RWPE2 (cell line): ENCODE data around the gene MBD3.

Source experiments
- ATAC-seq: fragments of 200-7000 bp; cut with Tn5 transposase; 3 replicates; pipeline ENCODE4 v1.9.1; 2021; ENCODE audit warnings: low read depth
- DNase-seq: peaks from one replicate; pipeline ENCODE4 v3.0.0-alpha.2; 2020; ENCODE audit warnings: low spot score
- H3K27ac ChIP-seq: fragments of 450-650 bp; 2 replicates; pipeline ENCODE4 v1.5.1; 2017; ENCODE audit warnings: mild to moderate bottlenecking; ENCODE audit not compliant: poor library complexity, severe bottlenecking
- H3K27me3 ChIP-seq: fragments of 250-450 bp; sonication (Bioruptor Pico); 2 replicates; pipeline ENCODE4 v1.5.1; 2021; ENCODE audit warnings: mild to moderate bottlenecking, moderate library complexity; ENCODE audit not compliant: insufficient read depth, poor library complexity, severe bottlenecking
- H3K36me3 ChIP-seq: fragments of 250-450 bp; sonication (Bioruptor Pico); 2 replicates; pipeline ENCODE4 v1.5.1; 2020; ENCODE audit warnings: low read depth, mild to moderate bottlenecking, moderate library complexity
- H3K4me1 ChIP-seq: fragments of 250-450 bp; sonication (Bioruptor Pico); 2 replicates; pipeline ENCODE4 v1.5.1; 2021; ENCODE audit warnings: mild to moderate bottlenecking, moderate library complexity; ENCODE audit not compliant: insufficient read depth, poor library complexity, severe bottlenecking
- H3K4me3 ChIP-seq: fragments of 250-450 bp; sonication (Bioruptor Pico); 2 replicates; pipeline ENCODE4 v1.5.1; 2021; ENCODE audit warnings: mild to moderate bottlenecking, moderate library complexity; ENCODE audit not compliant: severe bottlenecking
- H3K9me3 ChIP-seq: fragments of 250-450 bp; sonication (Bioruptor Pico); 2 replicates; pipeline ENCODE4 v1.5.1; 2021; ENCODE audit warnings: mild to moderate bottlenecking, moderate library complexity; ENCODE audit not compliant: severe bottlenecking
- TF ChIP-seq, protein P1 (sequence below): fragments of 450-650 bp; IDR thresholded peaks from one replicate; pipeline ENCODE4 v1.5.1; 2017; ENCODE audit warnings: mild to moderate bottlenecking, moderate library complexity; ENCODE audit not compliant: poor library complexity, severe bottlenecking

MBD3 gene

DNA sequence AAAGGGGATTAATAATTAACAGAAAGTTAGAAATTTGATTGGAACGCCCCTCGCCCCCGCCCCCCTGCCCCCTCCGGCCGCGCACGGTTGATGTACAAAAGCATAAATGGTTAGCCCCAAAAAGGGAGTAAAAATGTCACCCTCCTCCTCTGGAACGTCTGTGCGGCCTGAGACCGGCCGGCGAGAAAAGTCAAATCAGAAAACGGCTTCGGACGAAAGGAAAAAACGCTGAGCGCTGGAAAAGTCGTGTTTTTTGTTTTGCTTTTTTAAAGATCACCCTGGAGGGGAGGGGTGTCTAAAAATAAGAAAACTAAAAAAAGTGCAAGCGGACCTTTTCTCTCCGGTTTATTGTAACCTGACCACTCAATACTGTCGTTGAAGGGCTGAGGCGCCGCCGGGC, 37.7 kb downstream of the MBD3 start:
- H3K4me1 ChIP-seq, result no peaks in the 10 kb centered on the region
- H3K4me3 ChIP-seq, result no peak overlapping the region
- TF ChIP-seq, protein P1, sequence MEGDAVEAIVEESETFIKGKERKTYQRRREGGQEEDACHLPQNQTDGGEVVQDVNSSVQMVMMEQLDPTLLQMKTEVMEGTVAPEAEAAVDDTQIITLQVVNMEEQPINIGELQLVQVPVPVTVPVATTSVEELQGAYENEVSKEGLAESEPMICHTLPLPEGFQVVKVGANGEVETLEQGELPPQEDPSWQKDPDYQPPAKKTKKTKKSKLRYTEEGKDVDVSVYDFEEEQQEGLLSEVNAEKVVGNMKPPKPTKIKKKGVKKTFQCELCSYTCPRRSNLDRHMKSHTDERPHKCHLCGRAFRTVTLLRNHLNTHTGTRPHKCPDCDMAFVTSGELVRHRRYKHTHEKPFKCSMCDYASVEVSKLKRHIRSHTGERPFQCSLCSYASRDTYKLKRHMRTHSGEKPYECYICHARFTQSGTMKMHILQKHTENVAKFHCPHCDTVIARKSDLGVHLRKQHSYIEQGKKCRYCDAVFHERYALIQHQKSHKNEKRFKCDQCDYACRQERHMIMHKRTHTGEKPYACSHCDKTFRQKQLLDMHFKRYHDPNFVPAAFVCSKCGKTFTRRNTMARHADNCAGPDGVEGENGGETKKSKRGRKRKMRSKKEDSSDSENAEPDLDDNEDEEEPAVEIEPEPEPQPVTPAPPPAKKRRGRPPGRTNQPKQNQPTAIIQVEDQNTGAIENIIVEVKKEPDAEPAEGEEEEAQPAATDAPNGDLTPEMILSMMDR, result no peak
- H3K9me3 ChIP-seq, result no peaks in the 10 kb centered on the region
- H3K36me3 ChIP-seq, result no peaks in the 10 kb centered on the region
- H3K27me3 ChIP-seq, result no peaks in the 10 kb centered on the region
- ATAC-seq, result no peak
- no peak for DNase-seq
- no peak overlapping the region for H3K27ac ChIP-seq

DNA sequence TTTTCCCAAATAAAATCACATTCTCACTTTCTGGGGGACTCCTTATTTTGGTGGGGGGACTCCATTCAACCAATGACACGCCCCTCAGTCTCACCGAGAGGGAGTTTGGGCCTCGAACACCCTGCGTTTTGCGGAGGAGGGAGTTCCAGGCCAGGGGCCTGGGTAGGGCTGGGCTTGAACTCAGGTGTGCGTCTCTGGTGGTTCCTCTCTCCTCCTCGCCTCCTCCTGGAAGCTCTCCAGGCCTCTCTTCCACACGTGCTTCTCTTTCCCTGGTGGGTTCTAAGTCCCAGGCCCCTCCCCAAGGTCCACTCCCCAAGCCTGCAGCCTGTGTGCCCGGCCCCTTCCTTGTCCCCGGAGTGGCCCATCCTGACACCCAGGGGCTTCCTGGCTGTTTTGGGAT, 39.2 kb downstream of the MBD3 start:
- H3K4me1 ChIP-seq, result no peaks in the 10 kb centered on the region
- ATAC-seq (no peak), DNase-seq (no peak)
- H3K9me3 ChIP-seq, result no peaks in the 10 kb centered on the region
- H3K4me3 ChIP-seq, result no peak overlapping the region
- H3K27me3 ChIP-seq, result no peaks in the 10 kb centered on the region
- TF ChIP-seq, protein P1, result no peak
- no peak overlapping the region for H3K27ac ChIP-seq
- no peaks in the 10 kb centered on the region for H3K36me3 ChIP-seq

DNA sequence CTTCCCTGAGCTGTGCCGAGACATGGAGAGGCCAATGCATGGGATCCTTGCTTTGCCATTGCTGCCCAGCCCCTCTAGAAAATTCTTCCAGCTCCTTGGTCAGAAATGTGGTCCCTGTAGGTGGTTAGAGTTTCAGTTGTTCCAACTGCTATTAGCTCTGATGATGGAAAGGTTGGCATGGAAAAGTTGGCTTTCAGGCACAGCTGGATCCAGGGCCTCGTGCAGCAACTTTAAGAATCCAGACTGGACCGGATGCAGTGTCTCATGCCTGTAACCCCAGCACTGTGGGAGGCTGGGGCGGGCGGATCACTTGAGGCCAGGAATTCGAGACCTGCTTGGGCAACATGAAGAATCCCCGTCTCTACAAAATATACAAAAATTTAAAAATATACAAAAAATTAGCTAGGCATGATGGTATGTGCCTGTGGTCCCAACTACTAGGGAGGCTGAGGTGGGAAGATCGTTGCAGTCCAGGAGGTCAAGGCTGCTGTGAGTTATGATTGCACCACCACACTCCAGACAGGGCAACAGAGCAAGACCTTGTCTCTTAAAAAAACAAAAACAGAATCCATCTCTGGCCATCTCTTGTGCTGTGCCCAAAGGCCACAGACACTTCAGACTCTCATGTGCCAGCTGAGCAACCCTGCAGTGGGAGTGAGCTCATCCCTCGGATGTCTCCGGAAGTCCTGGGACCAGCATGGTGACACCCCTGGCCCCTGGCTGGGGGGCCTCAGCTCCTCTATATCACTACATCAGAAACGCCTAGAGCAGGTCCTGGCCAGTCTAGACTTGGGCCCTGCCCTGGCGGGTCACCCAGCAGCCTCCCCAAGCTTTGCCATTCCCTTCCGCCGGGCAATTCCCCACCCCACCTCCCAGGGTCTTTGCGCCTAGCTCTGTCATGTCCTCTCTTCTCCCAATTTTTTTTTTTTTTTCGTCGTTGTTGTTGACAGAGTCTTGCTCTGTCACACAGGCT, 41.3 kb downstream of the MBD3 start:
- H3K27me3 ChIP-seq, result no peaks in the 10 kb centered on the region
- TF ChIP-seq, protein P1, result no peak

DNA sequence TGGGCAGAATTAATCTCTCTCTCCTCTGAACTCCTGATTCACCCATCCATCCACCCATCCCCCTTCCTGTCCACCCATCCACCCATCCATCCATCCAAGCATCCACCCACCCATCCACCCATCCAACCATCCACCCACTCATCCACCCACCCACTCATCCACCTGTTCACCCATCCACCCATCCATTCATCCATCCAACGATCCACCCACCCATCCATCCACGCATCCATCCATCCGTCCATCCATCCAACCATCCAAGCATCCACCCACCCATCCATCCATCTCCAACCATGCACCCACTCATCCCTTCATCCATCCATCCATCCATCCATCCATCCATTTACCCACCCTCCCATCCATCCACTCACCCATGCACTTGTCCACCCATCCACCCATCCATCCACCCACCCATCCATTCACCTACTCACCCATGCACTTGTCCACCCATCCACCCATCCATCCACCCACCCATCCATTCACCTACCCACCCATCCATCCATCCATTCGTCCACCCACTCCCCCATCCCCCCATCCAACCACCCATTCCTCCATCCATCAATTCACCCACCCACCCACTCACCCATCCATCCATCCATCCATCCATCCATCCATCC, 43.2 kb downstream of the MBD3 start:
- TF ChIP-seq, protein P1, result no peak
- H3K4me1 ChIP-seq, result no peaks in the 10 kb centered on the region
- H3K36me3 ChIP-seq, result no peaks in the 10 kb centered on the region
- ATAC-seq (no peak), DNase-seq (no peak)
- no peaks in the 10 kb centered on the region for H3K9me3 ChIP-seq
- H3K27ac ChIP-seq, result no peak overlapping the region
- peaks cover 3% of the 10 kb centered on the region for H3K27me3 ChIP-seq
- H3K4me3 ChIP-seq, result no peak overlapping the region

More for the DNA sequence above, 41.3 kb downstream of the MBD3 start:
- Histone ChIP-seq H3K4me1 (no peaks in the 10 kb centered on the region), H3K4me3 (no peak overlapping the region), H3K27ac (no peak overlapping the region), H3K9me3 (no peaks in the 10 kb centered on the region), H3K36me3 (no peaks in the 10 kb centered on the region)
- DNase-seq (no peak), ATAC-seq (no peak)
